Inflammatory macrophage (primary cell): ENCODE measurements around the gene SLC17A9.
A peak's percentile ranks its signal among the peaks of the same experiment; 100 is the strongest.
"Not testable (repeated sequence)": the region's sequence is repeated elsewhere in the genome, so short reads cannot be mapped to it uniquely, and the experiment has no call there.

Source experiments
- DNase-seq, 2 donors: peaks; one replicate each; pipeline ENCODE4 v3.0.0-alpha.2; 2020 to 2022

The SLC17A9 gene

DNA sequence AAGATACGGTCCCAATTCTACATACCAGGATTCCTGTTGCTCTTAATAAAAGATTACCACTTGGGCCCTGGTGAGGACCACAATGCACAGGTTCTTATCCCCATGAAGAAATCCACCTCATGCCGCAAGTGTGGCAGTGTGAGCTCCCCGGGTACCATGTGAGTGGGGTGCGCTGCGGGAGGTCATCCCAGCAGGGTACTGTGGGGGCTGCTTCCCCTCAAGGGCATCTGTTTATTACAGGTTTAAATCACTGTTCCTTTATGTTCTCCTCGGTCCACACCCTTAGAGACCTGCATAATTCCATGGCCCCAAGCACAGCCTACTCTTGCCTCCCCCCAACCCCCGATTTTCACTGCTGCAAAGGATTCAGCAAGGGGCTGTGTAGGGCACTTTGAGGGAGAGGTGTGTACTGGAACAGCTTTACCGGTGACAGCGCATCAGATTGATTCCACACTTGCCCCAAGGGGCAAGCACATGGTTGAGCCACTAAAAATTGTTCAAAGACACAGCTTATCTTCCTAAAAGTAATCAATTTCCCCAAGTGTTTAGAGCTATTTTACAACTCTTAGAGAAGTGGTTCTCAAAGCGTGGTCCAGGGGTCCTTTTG, 32.4 kb upstream of the SLC17A9 start:
- no peak for DNase-seq

DNA sequence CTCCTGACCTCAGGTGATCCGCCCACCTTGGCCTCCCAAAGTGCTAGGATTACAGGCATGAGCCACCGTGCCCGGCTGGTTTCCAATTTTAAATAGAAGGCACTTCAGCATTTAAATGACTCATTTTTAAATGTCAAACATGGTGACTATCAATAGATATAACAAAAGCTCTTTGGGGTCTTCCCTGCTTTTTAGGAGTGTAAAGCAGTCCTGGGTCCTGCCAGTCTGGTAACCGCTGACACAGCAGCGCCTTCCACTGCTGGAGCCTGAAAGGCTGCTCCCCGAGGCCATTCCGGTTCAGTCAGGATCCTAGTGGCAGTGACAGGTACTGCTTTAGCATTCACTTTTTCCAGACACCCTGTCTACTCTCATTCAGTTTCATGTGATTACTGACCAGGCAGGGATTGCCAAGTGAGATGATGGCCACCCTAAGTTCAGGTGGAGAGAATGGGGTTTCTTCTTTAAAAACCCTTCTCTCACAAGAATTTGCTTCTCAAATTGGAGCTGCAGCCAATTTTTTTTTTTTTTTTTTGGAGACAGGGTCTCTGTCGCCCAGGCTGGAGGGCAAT, 31.3 kb upstream of the SLC17A9 start:
- DNase-seq: peak; percentile 58 to 62

DNA sequence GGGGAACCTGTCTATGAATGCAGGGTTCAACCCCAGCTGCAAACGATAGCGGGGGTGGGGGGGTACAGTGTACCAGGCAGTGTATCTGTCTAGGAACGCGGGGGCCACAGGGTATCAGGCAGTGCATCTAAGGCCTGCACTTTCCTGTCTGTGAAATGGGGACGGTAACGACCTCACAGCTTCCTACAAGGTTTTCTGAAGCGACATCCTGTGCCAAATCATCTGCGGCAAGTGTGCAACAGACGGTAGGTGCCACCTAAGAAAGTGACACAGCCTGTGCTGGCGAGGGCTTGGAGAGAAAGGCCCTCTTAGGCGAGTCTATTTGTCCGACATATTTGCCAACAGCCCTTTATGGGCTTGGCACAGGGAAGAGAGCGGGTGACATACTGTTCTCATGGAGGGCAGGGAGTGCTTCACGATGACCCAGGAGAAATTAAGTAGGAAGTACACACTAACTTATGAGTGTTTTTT, 30.0 kb upstream of the SLC17A9 start:
- no peak for DNase-seq

DNA sequence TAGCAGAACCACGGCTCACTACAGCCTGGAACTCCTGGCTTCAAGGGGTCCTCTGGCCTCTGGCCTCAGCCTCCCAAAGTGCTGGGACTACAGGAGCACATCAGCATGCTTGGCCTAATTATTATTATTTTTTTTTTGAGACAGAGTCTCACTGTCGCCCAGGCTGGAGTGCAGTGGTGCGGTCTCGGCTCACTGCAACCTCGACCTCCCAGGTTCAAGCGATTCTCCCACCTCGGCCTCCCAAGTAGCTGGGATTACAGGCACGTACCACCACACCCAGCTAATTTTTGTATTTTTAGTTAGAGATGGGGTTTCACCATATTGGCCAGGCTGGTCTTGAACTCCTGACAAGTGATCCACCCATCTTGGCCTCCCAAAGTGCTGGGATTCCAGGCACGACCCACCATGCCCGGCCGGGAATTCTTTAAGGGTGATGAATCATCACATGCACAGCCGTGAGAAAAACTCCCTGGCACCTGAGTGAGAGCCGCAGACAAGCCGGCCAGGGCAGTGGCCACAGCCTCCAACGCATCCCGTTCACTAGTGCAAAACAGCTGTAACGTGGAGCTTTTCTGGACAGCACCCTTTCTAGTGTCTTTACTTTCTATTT, 29.3 kb upstream of the SLC17A9 start:
- DNase-seq: not testable (repeated sequence)

DNA sequence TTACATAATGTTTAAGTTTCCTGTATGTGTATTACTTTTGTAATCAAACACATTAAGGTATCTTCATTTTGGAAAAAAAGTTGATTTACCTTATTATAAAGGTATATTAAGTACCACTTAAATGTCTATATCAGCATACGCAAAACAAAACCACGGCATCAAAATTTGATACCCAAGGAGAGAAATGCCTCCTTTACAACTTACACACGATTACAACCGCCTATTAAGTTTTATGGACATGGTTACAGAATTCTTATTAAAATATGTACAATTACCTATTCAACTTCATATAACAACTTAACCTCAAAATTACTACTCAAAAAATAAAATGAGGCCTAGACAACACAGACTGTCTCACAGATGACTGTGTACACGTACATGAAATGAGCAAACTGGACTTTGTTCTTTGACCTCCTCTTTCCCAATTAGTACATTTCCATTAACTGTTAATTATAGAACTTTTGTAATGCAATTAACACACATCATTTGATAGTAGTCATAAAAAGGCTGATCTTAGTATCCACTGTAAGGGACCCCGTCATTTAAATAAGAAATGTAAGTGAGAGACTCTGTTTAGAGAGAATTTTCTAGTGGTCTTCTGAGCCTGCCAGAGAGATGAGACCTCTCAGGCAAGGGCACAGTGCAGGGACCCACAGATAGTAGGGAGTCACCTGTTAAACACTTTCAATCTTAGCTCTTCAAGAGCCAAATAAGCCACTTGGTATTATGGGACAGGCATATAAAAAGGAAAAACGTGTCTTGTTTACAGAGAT, 28.7 kb upstream of the SLC17A9 start:
- DNase-seq: no peak

DNA sequence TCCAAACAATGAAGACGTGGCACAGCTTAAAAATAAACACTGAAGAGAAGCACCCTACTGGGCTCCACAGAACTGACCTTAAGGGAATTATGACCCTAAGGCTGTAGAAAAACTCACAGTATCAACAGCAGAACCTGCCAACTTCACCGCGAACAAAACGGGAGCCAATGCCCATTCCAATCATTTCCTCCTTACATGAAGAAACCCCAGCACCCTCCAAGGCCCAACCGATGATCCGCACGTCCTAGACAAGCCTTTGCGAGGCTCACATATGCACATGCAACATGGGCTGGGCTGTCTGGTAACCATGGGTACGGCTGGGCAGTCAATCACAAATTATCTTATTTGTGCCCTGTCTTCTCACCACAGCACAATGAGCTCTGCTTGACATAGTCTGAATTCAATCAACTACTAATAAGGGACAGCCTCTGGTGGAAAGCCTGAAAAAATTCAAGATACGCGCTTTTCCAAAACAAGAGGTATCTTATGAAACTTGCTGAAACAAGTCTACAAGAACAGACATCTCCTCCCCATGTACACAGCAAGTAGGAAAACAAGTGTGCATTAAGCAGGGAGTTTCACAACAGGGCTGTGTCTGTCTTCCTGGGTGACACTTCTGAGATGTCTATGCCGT, 27.9 kb upstream of the SLC17A9 start:
- DNase-seq: peak; percentile 8 to 13

DNA sequence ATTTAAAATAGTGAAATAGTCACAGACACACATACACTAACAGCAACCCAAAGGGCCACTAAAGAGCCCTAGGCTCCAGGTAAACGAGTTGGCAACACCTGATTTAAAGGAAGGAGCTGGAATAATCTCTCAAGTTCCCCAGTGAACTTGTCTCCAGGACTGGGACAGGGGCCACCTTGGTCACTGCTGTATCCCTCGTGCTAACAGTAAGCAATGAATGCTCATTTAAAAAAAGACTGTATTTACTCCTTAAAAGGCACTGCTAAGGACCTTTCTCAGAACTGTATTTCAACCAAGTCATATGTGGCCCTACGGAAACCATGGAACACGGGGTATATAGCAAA, 27.5 kb upstream of the SLC17A9 start:
- DNase-seq: no peak

DNA sequence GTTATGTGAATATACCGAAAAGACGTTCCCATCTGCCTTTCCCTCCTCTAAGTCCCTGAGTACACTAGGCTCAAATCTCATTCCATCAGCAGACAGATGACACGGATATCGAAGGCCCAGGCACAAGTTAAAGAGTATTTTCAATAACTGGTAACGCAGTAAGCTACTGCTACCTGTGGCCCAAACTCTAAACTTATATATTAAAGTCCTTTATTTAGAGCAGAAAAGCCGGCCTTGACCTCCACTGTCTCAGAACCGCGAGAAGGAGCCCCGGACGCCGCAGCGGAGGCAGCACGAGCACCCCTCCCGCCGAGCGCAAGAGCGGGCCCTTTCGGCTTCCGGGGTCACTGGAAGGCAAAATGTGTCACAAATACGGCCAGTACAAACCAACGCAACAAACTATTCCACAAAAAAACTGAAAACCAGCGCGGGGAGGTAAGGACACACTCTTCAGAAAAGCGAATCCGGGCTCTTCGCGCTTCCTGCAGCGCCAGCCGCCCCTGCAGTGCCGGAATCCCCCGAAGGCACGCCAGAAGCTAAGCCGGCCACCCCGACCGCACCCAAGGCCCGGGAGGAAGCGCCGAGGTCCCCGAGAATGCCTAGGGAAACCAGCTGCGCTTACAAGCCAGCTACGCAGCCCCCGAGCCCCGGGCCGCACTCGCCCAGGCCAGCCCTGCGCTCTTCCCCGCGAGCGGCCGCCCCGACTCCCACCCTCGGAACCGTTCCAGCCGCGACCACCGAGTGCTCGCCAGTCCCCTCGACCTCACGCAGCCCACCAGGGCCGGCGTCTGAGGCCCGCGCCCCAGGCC, 26.9 kb upstream of the SLC17A9 start:
- DNase-seq: peak; percentile 33 to 37

DNA sequence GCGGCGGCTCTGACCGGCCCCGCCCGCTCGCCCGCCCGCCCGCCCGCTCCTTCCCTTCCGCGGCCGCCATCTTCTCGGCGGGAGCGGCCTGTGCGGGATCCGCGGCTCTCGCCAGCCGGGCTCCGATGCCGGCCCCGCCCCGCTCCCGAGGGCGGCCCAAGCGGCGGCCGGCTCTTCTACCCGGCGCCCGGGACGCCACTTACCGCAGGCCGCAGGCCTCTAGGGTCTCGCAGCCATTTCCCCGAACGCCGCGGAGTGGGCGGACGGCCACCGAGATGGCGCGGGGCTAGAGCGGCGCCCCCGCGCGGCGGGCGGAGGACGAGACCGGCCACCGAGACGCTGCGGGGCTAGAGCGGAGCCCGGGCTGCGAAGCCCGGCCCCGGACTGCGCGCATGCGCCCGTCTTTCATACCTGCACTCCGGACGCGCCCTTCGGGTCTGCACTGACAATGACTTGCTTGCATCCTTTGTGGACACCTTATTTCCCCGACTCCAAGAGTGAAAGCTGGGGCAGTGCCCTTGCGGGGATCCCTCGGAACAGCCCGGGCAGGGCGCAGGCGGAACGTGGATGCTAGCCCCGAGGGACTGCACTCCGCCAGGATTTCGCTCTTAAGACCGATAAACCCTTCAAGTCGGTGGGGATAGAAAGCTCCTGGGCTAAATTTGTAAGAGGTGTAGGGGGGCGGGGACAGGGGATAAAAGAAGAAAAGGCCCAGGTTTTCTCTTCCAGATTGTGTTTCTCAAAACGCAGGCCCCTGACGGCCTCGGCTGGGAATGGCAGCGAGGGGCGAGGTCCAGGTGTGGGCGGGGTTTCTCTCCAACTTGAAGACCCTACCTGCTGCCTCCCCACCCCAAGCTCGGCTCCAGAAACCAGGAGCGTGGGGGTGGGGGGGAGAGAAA, 26.0 kb upstream of the SLC17A9 start, which contains the start of gene DIDO1:
TSS of gene DIDO1 (minus strand) at position 277 of the 899 bp plus-strand sequence.
- DNase-seq: peak; percentile 80 to 91

DNA sequence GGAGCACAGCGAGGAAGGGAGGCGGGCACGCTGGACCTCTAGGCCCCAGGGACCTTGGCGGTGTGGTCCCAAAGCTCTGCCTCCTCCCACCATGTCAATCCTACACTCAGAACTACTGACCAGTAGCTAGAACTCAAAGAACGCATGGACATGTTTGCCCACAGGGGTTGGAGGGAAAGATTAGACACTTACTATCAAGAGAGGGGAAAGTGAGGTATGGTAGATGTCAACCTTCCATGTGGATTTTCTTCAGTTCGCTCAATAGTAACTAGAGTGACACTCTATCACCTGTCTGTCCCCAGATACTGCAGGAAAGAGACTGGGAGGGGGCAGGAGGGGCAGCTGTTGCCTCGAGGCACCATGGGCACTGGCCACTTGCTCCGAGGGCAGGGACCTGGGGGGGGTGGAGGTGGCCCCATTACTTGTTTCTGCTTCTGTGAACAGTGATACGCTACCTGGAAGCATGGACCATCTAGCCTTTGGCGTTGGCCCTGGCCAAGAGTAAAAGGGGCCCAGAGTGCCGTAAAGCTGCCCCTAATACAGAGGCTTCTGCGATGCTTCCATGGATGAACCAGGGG, 25.3 kb upstream of the SLC17A9 start:
- no peak for DNase-seq

DNA sequence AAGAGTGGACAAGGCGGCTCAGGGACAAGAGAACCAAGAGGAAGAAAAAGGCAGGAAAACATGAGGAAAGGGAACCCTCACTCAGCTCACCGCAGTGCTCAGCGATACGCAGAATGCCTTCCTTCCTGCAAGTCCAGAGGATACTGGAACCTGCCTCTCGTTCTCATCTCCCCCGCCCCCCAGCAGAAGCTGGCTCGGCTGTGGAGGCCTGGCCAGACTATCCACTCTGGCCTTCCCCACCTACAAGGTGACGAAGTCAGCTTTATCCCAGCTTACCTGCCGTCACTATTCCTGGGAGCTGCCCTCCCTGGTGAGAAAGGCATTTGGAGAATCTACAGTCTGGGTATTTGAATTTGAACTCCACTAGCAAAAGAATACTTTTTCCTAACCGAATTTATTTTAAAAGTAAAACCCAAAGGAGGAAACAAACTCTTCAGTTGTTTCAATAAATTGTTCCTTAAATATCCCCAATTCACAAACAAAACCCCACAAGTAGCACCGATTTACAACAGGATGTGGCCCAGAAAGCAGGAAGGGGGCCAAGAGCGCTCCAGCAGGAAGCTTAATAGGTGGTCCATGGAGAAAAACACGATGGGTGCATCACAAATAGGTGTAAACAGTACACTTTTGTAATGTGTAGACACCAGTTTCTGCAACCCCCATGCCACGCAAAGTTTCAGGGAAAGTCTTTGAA, 24.1 kb upstream of the SLC17A9 start:
- peak in 1 of 2 donors; percentile 8 for DNase-seq

DNA sequence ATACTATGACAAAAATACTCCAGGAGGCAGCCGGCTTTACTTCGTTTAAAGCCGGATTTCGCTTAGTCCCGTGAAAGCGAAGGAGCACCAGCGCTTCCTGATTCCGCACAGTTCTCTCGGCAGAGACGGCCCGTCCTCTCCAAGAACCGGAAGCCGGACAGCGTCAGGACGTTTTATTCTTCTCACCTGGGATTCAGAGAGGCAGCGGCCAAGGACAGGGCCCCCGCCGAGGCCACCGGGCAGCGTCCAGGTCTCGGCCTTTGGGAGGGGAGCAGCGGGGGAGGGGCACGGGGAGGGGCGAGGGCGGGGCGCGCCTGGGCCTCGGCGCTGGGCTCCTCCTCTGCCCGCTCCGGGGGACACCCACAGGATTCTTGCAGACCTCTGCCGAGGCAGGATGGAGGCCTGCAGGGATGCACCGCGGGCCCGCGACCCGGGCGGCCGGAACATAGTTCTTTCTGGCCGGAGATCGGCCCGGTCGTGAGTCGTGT, 23.4 kb upstream of the SLC17A9 start:
- DNase-seq: peak; percentile 41 to 63

DNA sequence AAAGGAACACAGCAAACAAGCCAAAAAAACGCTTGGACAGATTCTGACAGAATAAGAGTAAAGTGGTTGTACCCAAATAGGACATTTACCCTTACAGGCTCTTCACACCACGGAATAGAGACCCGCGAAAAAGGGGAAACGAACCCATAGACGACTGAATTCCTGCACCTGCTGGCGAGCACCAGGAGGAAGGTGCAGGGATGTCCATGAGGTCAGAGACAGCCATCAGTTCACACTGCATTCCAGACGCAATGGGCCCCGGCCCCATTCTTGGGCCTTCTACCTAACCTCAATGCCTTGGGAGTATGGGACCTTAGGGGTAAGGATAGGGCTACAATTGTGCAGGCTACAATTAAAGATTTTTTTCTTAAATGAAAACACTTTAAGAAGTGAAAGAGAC, 21.0 kb upstream of the SLC17A9 start:
- no peak for DNase-seq

DNA sequence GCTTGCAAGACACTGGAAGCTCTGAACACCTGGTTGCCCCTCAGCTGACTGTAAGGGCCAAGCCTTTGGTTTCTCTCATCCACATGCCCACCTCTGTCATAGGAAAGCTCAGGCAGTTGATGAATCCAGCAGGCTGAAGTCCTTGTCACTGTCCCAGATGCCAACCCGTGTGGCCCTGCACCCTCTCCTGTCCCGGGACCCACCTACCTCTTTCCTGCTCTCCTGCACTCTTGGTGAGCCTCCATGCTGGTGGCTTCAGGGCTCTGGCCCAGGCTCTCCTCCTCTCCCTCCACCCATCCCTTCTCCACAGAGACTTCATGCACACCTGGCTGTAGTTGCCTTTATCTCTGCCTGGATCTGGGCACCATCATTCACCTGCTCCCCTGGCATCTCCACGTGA, 18.5 kb upstream of the SLC17A9 start:
- DNase-seq: no peak

DNA sequence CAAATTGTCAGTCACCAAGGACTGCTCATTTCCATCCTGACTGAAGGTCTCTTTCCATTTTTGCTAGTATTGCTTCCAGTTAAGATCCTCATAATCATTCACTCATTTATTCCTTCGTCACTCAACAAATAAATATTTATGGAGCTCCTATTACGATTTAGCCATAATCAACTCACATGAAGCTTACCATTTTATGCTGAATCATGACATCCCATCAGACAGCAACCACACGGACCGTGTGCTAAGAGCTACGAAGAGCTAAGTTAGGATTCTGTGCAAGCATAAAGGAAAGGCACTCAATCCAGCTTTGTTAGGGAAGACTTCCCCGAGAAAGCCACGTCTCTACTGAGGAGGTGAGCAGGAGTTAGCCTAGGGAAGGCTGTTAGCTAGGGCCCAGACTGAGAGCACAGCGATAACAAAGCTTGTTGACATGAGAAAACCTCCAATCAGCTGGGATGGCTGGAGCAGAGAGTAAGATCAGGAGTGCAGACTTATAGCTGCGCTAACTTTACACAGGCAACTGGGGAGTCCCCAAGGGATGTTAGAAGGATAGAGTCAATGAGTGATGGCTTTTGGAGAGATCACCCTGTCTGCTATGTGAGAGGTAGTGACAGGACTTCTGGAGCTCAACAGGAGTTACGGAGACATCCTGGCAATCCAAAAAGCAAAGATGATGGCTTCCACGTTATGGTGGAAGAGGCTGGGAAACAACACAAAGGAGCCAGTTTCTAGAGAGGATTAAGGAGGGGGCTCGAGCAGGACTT, 17.1 kb upstream of the SLC17A9 start:
- DNase-seq: no peak

DNA sequence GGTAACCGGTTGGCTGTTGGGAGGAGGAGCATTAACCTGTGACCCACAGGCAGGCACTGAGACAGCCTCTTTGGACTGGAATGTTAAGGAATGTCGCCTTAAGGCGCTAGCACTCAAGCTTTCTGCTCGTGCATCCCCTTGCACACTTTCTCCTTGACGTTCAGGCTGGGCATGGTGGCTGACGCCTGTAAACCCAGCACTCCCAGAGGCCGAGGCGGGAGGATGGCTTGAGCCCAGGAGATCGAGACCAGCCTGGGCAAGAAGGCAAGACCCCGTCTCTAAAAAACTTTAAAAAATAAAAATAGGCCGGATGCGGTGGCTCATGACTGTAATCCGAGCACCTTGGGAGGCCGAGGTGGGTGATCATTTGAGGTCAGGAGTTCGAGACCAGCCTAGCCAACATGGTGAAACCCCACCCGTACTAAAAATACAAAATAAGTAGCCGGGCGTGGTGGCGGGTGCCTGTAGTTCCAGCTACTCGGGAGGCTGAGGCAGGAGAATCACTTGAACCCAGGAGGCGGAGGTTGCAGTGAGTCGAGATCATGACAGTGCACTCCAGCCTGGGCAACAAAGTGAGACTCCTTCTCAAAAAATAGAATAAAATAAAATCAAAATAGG, 16.4 kb upstream of the SLC17A9 start:
- no peak for DNase-seq

DNA sequence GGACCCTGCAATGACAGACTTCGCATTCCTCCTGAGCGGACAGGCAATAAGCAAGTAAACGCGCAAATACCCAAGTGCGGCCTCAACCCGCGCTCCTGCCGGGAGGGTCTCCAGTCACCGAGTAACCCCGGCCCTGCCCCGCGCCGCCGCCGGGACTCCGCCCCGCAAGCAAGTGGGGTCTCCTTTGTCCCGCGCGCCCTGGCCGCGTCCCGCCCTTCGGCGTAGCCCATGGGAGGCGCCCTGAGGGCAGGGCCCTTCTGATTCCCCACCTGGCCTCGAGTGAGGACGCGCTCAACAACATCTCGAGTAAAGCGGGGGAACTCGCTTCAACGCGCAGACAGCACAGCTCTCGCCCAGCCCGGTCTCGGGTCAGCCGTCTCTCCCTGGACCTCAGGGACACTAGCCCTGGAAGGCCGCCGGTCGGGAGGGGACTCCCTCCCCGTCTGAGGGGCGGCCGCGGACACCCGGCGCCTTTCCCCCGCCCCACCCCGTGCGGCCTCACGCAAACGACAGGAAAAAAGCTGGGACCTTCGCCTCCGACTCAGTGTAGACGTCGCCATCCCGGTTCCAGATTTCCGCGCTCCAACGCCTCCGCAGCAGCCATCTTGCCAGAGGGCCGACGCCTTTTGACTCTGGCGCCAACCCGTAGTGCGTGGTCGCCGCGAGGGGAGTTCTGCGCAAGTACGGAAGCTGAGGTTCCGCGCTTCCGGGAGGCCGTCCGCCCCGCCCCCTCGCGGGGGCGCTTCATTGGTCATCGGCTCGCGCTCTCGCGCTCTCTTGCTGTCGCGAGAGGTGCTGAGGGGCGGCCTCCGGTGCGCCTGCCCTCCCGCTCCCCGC, 15.0 kb upstream of the SLC17A9 start:
- DNase-seq: peak; percentile 97 to 98
